ENCODE measurements around the gene SAMD9.
A peak's percentile ranks its signal among the peaks of the same experiment; 100 is the strongest.
"Not testable (repeated sequence)": the region's sequence is repeated elsewhere in the genome, so short reads cannot be mapped to it uniquely, and the experiment has no call there.

The SAMD9 gene

DNA sequence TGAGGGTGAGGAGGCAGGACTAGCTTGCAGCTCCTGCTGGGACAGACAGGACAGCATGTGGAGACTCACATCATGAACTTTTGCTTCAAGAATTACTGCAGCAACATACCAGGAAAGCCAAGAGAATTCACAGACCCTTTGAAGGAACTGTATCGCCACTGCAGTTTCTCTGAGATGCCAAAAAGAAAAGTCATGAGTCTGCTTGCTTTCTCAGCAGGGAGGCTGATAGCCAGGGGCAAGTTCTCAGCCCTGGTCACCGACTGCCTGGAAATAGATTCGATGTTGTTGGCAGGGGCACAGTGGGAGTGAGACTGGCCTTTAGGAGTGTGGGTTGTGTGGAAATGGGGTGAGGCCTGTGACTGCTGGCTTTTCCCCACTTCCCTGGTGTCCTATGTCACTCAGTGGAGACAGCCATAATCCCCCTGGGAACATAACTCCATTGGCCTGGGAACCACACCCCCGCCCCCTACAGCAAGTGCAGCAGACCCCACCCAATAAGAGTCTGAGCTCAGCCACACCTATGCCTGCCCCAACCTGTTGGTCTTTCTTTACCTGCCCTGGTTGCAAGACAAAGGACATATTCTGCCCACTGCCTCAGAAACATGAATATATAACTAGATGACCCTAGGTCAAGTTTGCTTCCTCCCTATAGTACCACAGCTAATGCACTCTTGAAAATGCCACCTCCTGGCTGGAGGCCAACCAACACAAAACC is 1.6 kb upstream of the SAMD9 start:
- DNase-seq, result no peak

DNA sequence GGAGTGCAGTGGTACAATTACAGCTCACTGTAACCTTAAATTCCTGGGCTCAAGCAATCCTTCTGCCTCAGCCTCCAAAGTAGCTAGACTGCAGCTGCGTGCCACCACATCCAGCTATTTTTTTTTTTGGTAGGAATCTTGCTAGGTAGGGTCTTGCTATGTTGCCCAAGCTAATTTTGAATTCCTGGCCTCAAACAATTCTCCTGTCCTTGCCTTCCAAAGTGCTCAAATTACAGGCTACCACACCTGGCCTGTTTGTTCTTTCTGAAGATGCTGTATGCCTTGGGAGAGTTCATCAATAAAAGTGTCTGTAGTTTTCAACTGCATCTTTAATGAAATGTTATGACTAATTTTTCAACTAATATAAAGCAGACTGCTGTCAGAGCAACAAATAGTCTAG is 452 bp downstream of the SAMD9 start:
- peak; percentile 4 for DNase-seq

DNA sequence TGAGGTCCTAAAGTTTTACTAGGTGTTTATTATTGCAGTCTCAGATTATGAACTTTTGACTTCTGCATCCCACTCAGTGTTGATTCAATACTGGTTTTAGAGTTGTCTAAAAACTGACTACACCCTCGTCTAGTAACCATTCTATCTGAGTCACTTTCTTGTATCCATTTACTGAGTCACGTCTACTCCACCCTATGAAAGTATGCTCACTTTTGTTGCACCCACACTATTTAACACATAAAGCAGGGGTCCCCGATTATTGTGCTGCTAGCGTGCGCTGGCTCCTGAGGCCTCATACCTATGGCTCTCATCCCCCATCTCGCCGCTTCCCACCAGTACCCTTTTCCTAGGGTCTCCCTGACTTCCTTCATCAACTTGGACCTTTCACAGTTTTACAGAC is 2.0 kb downstream of the SAMD9 start:
- no peak for DNase-seq

DNA sequence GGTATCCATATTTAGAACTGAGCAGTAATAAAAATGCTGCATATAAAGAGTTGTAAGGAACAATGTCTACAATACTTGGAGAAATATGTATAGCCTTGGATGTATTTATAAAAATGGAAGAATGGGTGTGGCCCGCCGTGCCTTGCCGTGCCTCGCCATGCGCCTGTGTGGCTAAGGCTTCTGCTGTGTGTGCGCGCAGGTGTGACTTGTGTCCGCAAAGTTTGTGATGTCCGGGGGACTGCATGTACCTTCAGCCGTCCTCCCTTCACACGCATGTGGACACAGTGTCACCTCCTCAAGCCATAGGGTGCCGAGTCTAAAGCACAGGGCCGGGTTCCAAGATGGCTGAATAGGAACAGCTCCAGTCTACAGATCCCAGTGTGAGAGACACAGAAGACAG is 9.8 kb downstream of the SAMD9 start:
- DNase-seq, result no peak

DNA sequence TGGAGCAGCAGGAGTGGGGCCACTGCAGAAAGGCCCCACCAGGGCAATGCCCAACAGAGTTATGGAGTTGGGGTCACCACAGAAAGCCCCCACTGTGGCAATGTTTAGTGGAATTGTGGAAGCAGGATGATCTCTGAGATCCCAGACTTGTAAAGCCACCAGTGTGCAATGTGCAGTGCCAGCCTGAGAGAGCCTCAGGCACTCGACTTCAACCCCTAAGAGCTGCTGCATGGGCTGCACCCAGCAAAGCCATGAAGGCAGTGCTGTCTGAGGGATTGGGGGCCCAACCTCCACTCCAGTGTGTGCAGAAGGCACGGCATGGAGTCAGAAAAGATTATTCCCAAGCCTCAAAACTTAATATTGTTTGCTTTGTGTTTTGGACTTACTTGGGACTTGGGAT is 20.4 kb downstream of the SAMD9 start:
- DNase-seq, result no peak

DNA sequence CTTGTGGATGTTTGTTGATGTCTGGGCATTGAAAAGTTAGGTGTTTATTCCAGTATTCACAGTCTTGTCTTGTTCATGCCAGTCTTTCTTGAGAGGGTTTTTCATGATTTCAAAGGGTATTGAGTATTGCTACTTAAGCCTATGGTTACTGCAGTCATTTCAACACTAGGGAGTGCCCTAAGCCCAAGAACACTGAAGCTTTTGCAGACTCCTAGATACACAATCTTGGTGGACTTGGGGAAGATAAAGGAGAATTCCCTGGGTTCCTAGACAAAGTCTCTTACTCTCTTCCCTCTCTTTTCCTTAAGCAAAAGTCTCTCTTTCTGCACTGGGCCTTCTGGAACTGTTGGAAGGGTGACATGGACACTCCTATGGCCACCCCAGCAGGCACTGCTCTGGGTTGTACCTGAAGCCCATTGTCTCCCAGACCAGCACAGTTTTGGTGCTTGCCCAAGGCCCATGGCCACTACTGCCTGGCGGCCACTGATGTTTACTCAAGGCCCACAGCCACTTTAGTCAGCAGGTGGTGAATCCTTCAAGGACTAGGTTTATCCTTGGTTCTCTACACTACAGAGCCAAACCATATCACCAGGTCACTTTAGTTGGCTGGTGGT is 24.9 kb downstream of the SAMD9 start:
- no peak for DNase-seq

DNA sequence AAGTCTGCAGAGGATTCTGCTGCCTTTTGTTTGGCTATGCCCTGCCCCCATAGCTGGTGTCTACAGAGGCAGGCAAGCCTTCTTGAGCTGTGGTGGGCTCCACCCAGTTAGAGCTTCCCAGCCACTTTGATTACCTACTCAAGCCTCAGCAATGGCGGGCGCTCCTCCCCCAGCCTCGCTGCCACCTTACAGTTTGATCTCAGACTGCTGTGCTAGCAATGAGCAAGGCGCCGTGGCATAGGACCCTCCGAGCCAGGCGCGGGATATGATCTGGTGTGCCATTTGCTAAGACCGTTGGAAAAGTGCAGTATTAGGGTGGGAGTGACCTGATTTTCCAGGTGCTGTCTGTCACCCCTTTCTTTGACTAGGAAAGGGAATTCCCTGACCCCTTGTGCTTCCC is 44.4 kb downstream of the SAMD9 start:
- not testable (repeated sequence) for DNase-seq

DNA sequence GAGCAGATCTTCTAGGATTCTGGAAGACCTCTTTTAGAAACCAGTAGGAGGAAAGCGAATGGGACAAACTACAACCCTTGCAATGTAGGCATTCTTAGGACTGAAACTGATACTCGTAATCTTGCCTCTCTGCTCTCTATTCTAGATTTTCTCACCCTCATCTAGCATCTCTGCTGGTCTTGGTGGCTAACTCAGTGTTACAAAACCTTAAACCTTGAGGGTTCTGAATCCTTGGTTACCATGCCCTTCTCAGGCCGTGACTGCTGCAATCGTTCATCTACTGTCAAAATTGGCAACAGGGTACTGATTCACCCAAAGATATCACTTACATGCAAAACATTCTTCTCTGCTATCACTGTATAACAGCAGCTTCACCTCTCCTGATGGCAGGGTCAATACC is 55.2 kb downstream of the SAMD9 start:
- no peak for DNase-seq

DNA sequence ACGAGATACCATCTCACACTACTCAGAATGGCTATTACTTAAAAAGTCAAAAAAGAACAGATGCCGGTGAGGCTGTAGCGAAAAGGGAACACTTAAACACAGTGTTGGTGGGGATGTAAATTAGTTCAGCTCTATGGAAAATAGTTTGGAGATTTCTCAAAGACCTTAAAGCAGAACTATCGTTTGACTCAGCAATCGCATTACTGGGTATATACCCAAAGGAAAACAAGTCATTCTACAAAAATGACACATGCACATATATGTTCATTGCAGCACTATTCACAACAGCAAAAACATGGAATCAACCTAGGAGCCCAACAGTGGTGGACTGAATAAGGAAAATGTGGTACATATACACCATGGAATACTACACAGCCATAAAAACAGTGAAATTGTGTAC is 56.9 kb downstream of the SAMD9 start:
- no peak for DNase-seq

DNA sequence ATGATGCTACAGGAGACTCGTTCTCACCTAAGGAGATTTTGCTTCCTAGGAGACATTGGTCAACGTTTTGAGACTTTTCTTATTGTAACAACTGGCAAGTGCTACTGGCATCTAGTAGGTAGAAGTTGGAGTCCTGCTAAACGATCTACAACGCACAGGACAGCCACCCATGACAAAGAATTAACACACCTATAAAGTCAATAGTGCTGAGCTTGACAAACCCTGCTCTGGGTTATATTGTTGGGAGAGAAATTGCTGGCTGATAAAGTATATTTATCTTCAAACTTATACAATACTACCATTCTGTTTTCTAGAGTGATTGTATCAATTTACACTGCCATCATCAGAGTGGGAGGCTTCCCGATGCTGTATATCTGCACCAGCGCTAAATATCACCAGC is 57.8 kb downstream of the SAMD9 start:
- DNase-seq, result no peak

DNA sequence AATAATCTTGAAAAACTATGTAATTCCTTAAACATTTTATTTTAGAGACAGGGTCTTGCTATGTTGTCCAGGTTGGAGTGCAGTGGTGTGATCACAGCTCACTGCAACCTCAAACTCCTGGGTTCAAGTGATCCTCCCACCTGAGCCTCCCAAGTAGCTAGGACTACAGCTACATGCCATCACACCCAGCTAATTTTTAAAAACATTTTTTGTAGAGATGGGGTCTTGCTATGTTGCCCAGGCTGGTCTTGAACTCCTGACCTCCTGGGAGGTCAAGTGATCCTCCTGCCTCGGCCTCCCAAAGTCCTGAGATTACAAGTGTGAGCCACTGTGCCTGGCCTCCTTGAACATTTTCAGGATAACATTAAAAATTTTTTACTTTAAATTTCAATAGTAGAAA is 61.2 kb downstream of the SAMD9 start:
- not testable (repeated sequence) for DNase-seq

DNA sequence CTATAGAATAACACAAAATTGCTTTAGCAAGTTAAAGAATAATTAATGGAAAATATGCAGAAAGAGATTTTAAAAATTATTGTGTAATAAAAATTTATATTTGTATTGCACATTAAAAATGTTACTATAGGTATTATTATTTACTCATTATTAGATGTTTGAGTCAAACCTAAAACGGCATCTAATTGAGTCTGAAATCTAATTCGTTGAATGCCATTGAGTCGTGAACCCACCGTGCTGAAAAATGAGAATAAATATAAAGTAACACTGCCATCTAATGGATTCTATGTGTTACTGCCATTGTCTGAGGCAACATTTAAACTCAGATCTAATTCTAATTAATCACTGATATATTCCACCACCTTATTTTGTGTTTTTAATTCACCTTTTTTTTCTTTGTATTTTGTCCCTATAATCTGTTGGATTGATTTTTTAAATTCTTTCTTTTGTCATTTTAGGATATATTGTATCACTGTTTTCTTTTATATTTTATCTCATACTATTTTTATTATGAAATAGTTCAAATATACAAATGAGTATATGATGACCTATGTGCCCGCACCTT is 62.2 kb downstream of the SAMD9 start:
- peak; percentile 59 for DNase-seq

DNA sequence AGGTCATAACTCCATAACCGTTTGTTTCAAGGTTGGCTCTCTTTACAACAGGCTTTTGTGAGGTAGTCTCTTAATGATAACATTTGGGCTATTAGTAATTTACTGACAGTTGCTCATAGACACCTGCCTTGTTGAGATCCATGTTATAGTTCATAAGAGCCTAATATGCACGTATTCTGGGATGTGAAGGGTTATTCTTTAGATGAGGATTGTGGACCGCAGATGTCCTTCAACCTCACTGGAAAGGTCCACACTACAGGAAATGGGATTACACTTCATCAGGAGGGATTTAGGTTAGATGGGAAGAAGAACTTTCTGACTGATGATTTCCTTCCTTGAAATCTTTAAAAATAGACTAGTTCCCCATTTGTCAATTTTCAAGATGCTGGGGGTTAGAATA is 62.8 kb downstream of the SAMD9 start:
- no peak for DNase-seq

DNA sequence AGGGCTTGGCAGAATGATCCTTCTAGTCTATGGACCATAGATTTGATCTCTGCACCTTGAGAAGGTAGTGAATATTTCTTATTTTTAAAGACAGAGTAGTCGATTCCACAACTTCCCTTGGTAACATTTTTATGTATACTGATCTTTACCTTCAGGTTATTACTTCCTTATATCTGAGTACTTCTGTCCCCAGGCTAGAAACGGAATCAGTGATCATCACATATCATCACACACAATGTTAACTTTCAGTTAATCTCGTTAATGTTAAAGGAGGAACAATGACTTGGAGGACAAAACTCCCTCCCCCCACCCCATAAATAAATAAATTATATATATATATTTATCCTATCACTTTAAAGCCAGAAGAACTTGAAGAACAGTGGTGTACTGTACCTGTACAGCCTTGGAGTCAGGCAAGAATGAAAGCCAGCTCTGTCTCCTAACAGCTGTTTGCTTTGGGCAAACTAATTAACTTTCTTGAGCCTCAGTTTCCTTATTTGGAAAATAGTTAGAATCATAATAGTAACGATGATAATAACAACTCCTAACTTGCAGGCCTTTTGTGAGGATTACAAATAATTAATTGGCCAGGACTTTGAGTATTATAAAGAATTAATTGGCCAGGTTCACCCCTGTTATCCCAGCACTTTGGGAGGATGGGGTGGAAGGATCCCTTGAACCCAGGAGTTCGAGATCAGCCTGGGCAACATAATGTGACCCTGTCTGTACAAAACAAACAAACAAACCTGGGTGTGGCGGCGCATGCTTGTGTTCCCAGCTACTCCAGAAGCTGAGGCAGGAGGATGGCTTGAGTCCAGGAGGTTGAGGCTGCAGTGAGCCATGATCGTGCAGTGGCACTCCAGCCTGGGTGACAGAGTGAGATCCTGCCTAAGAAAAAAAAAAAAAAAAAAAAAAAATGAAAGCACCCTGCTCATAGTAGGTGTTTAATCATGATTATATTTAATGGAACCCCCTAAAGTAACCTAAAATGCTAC is 63.5 kb downstream of the SAMD9 start:
- no peak for DNase-seq

DNA sequence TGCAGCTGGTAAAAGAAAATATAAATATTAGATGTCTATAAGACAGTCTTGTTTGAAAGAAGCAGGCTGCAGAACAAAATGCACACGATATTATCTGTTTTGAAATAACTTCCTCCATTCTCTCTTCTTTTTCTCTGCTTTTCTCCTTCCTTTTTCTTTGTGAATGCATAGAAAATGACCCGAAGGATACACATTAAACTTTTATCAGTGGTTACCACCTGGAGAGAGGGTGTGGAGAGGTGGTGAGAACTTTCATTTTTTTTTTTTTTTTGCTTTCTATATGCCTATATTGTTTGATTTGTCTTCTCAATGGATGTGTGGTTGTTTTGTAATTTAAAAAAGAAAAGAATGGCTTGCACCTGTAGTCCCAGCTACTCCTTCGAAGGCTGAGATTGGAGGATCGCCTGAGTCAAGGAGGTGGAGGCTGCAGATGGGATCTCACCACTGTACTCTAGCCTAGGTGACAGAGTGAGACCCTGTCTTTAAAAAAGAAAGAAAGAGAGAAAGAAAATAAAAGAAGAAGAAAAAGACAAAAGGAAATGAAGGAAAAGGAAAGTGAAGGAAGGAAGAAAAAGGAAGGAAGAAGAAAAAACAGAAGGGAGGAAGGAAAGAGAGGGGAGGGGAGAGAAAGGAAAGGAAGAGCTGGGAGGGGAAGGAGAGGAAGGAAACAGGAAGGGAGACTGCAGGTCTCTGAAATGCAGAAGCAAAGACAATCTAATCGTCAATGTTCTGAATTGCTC is 64.4 kb downstream of the SAMD9 start:
- DNase-seq, result no peak

DNA sequence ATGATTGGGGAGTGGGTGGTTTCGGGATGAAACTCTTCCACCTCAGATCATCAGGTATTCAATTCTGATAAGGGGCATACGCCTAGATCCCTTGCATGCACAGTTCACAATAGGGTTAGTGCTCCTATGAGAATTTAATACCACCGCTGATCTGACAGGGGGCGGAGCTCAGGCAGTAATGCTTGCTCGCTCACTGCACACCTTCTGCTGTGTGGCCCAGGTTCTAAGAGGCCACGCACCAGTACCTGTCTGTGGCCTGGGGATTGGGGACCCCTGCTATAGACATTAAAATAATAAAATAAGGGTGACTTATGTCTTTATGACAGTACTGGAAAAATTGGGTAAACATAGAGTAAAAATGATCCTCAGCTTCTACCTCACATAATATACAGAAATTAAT is 66.1 kb downstream of the SAMD9 start:
- DNase-seq, result no peak
